OCI-LY7 (cell line): ENCODE results near the gene KRTAP21-1. TPM values are rescaled to one million over a fixed set of nuclear protein-coding genes. Genes with fewer than 3 reads are reported as not detected.
"Not testable (repeated sequence)": the region's sequence is repeated elsewhere in the genome, so short reads cannot be mapped to it uniquely, and the experiment has no call there.

Source experiments
- Bru-seq: library from RNA; stranded (reverse); fragments of 400-500 nt; gene quantifications from one replicate; lab custom pipeline; 2021; lab: Mats Ljungman, UMichigan
- BruChase-seq, 2 experiments: library from RNA; stranded (reverse); fragments of 400-500 nt; gene quantifications; one replicate each; lab custom pipeline; 2021; lab: Mats Ljungman, UMichigan
- BruUV-seq: library from RNA; stranded (reverse); fragments of 400-500 nt; replicated peaks from 2 replicates; lab custom pipeline; 2021; lab: Mats Ljungman, UMichigan
- CTCF ChIA-PET: fragments of 300-600 bp; sonication (Branson Sonifier 250); formaldehyde crosslinking; loops from one replicate; lab custom pipeline; 2022; ENCODE audit warnings: antibody characterized with exemption; ENCODE audit not compliant: unreplicated experiment; lab: Charles Lee
- POLR2A ChIA-PET: fragments of 300-600 bp; sonication (Branson Sonifier 250); formaldehyde crosslinking; loops from one replicate; lab custom pipeline; 2022; ENCODE audit warnings: antibody characterized with exemption; lab: Charles Lee
- DNase-seq: peaks from one replicate; pipeline ENCODE4 v3.0.0-alpha.2; 2015; ENCODE audit warnings: low spot score
- H2AFZ ChIP-seq: fragments of 200-600 bp; sonication (generic), shearing (Covaris generic); 2 replicates; pipeline ENCODE4 v1.6.1; 2014; ENCODE audit warnings: mild to moderate bottlenecking, antibody characterized with exemption, low read length, moderate library complexity
- H3K27ac ChIP-seq: fragments of 200-600 bp; sonication (generic); 2 replicates; pipeline ENCODE4 v1.5.1; 2014; ENCODE audit warnings: mixed run types, low read depth, mild to moderate bottlenecking, moderate library complexity, low read length, inconsistent platforms; ENCODE audit not compliant: poor library complexity, severe bottlenecking
- H3K36me3 ChIP-seq: fragments of 200-600 bp; sonication (generic); 2 replicates; pipeline ENCODE4 v1.6.1; 2014; ENCODE audit warnings: mild to moderate bottlenecking, antibody characterized with exemption, low read length, moderate library complexity, mixed read lengths; ENCODE audit not compliant: insufficient read depth
- H3K4me1 ChIP-seq: fragments of 200-600 bp; sonication (generic); 2 replicates; pipeline ENCODE4 v1.5.1; 2014; ENCODE audit warnings: mild to moderate bottlenecking, low read length; ENCODE audit not compliant: insufficient read depth, poor library complexity, severe bottlenecking
- H3K4me2 ChIP-seq: fragments of 200-600 bp; sonication (generic); 2 replicates; pipeline ENCODE4 v1.6.1; 2014; ENCODE audit warnings: mild to moderate bottlenecking, low read length
- H3K4me3 ChIP-seq: fragments of 200-600 bp; sonication (generic); 2 replicates; pipeline ENCODE4 v1.5.1; 2014; ENCODE audit warnings: mild to moderate bottlenecking, low read depth, low read length; ENCODE audit not compliant: poor library complexity, severe bottlenecking
- H3K79me2 ChIP-seq: fragments of 200-600 bp; sonication (generic); 2 replicates; pipeline ENCODE4 v1.6.1; 2016; ENCODE audit warnings: low read depth, mild to moderate bottlenecking, low read length, moderate library complexity, mixed read lengths; ENCODE audit not compliant: insufficient read depth
- H3K9me2 ChIP-seq: fragments of 200-600 bp; sonication (generic); 2 replicates; pipeline ENCODE4 v1.6.1; 2016; ENCODE audit warnings: mild to moderate bottlenecking, low read length, mixed read lengths; ENCODE audit not compliant: insufficient read depth
- H3K9me3 ChIP-seq: fragments of 200-600 bp; sonication (generic); 2 replicates; pipeline ENCODE4 v1.6.1; 2014; ENCODE audit warnings: mild to moderate bottlenecking, mixed run types, low read length, mixed read lengths
- H4K20me1 ChIP-seq: fragments of 200-600 bp; sonication (generic); 2 replicates; pipeline ENCODE4 v1.6.1; 2014; ENCODE audit warnings: mild to moderate bottlenecking, antibody characterized with exemption, low read length, moderate library complexity, mixed read lengths; ENCODE audit not compliant: insufficient read depth
- CTCF ChIP-seq: fragments of 200-600 bp; sonication (generic); conservative IDR thresholded peaks from 2 replicates; pipeline ENCODE4 v1.5.1; 2014; ENCODE audit warnings: mild to moderate bottlenecking, antibody characterized with exemption, low read length, moderate library complexity, mixed read lengths
- EZH2phosphoT487 ChIP-seq: fragments of 200-600 bp; sonication (generic); IDR thresholded peaks from 2 replicates; pipeline ENCODE4 v1.6.1; 2018; ENCODE audit warnings: low read depth, borderline replicate concordance, mild to moderate bottlenecking, mixed run types, antibody characterized with exemption, low read length, moderate library complexity, mixed read lengths
- intact Hi-C: fragments of 100-400 bp; cut with micrococcal nuclease; formaldehyde crosslinking; loops from one replicate; pipeline ENCODE4 v1.10.0; 2022; ENCODE audit not compliant: unreplicated experiment
- long read RNA-seq: library from polyadenylated mRNA; stranded (forward); transcript quantifications from one replicate; pipeline ENCODE4 v2.0.0, GENCODE V29; 2022
- total RNA-seq, 2 experiments: library from RNA; depleted of rRNA in 1 of 2; stranded (reverse); fragments of >200 nt in 1 of 2; shearing (Covaris generic) in 1 of 2; gene quantifications; 2 replicates each; pipeline ENCODE4 v1.2.3, GENCODE V29; 2014 to 2022

KRTAP21-1 gene
- total RNA-seq (2014; rRNA removed; shearing (Covaris generic)) (not detected in 2 replicates), total RNA-seq (2022) (not detected in 2 replicates), Bru-seq, nascent RNA (not detected), BruChase-seq, experiment 1, labeled RNA remaining after a 6-hour chase (not detected), BruChase-seq, experiment 2, labeled RNA remaining after a 2-hour chase (not detected)
- long read RNA-seq, result 0 reads

GRCh38 chr21:30755328-30755727 lies at the start of gene KRTAP21-1:
Gene KRTAP21-1, minus strand, starts transcription at chr21:30755428. Its CDS starts 50 bp downstream, at chr21:30755378.
- DNase-seq, H3K36me3 ChIP-seq, H4K20me1 ChIP-seq, H3K4me1 ChIP-seq, H2AFZ ChIP-seq, CTCF ChIA-PET, H3K4me2 ChIP-seq, H3K9me2 ChIP-seq, intact Hi-C loops, H3K79me2 ChIP-seq, BruUV-seq, H3K4me3 ChIP-seq, H3K27ac ChIP-seq, POLR2A ChIA-PET, H3K9me3 ChIP-seq: not testable (repeated sequence)

- ChIA-PET CTCF (no interaction called here), POLR2A (no interaction called here)
- Histone ChIP-seq H3K36me3 (no peaks in the 10 kb centered on the region), H3K27ac (no peak overlapping the region), H3K9me3 (no peaks in the 10 kb centered on the region), H4K20me1 (no peaks in the 10 kb centered on the region), H3K4me1 (no peaks in the 10 kb centered on the region), H3K4me3 (no peak overlapping the region), H3K79me2 (no peaks in the 10 kb centered on the region), H3K4me2 (no peak overlapping the region), H3K9me2 (no peaks in the 10 kb centered on the region), H2AFZ (no peak overlapping the region)
- BruUV-seq, result no TSS peak
- DNase-seq, result no peak
- intact Hi-C loops, result no loop called here
- TF ChIP-seq CTCF, result no peak
These were observed 45.4 kb upstream of the KRTAP21-1 start for GRCh38 chr21:30800605-30801004.

- Histone ChIP-seq H3K4me3 (no peak overlapping the region), H3K36me3 (no peaks in the 10 kb centered on the region), H3K79me2 (no peaks in the 10 kb centered on the region), H3K4me2 (no peak overlapping the region), H3K27ac (no peak overlapping the region), H3K9me3 (no peaks in the 10 kb centered on the region), H3K9me2 (no peaks in the 10 kb centered on the region), H4K20me1 (no peaks in the 10 kb centered on the region), H3K4me1 (no peaks in the 10 kb centered on the region), H2AFZ (no peak overlapping the region)
- no peak for DNase-seq
- intact Hi-C loops, result no loop called here
- TF ChIP-seq EZH2phosphoT487 (no peak), CTCF (no peak)
- BruUV-seq, result no TSS peak
- CTCF ChIA-PET, result no interaction called here
- POLR2A ChIA-PET, result no interaction called here
These were observed 38.5 kb upstream of the KRTAP21-1 start for GRCh38 chr21:30793581-30794314.
